ENCODE results near the gene CPM.
"Not testable (repeated sequence)": the region's sequence is repeated elsewhere in the genome, so short reads cannot be mapped to it uniquely, and the experiment has no call there.

CPM gene

DNA sequence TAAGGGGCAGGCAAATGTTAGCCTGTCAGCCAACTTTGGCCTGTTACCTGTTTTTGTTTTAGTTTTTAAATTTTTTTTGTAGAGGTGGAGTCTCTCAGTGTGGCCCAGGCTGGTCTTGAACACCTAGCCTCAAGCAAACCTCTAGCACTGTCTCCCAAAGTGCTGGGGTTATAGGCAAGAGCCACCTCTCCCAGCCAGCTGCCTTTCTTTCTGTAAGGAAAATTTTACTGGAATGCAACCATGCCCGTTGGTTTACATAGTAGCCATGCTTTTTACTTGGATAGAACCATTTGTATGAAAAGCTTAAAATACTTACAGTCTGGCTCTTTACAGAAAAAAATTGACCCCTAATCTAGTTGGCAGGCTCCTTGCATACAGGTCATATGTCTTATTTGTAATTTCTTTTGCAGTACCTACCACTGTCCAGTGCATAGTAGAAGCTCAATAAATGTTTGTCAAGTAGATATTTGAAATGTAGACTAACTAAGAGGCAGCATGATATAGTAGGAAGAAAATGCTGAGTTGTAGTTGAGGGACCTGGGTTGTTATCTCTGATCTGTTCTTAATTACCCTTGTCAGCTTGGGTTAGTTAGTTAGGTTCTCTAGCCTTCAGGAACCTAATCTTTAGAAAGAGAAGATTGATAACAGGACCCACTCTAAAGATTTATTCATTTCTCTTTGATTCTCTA is 120.3 kb downstream of the CPM start:
- H3K36me3 Mint-ChIP-seq, result peaks cover 26% of the 10 kb centered on the region
- H3K27ac Mint-ChIP-seq, result no peak overlapping the region
- H3K4me1 Mint-ChIP-seq, result peaks cover 42% of the 10 kb centered on the region
- H3K4me3 Mint-ChIP-seq, result no peak overlapping the region
- H3K27me3 Mint-ChIP-seq, result no peaks in the 10 kb centered on the region
- no peaks in the 10 kb centered on the region for H3K9me3 Mint-ChIP-seq
- ATAC-seq, result no peak

- H3K27me3 Mint-ChIP-seq, H3K9me3 Mint-ChIP-seq, ATAC-seq: not testable (repeated sequence)
- Mint-ChIP-seq H3K4me1 (peaks cover 42% of the 10 kb centered on the region), H3K36me3 (peaks cover 26% of the 10 kb centered on the region), H3K4me3 (peak overlapping the region; percentile 23), H3K27ac (peak overlapping the region; percentile 49)
Measured at GRCh38 chr12:68811573-68811972, 121.4 kb downstream of the CPM start.

- H3K27me3 Mint-ChIP-seq, ATAC-seq, H3K9me3 Mint-ChIP-seq: not testable (repeated sequence)
- Mint-ChIP-seq H3K4me3 (peak overlapping the region; percentile 50), H3K36me3 (peaks cover 21% of the 10 kb centered on the region), H3K27ac (peak overlapping the region; percentile 100), H3K4me1 (peaks cover 38% of the 10 kb centered on the region)
Measured at GRCh38 chr12:68810027-68810389, 123.0 kb downstream of the CPM start.

DNA sequence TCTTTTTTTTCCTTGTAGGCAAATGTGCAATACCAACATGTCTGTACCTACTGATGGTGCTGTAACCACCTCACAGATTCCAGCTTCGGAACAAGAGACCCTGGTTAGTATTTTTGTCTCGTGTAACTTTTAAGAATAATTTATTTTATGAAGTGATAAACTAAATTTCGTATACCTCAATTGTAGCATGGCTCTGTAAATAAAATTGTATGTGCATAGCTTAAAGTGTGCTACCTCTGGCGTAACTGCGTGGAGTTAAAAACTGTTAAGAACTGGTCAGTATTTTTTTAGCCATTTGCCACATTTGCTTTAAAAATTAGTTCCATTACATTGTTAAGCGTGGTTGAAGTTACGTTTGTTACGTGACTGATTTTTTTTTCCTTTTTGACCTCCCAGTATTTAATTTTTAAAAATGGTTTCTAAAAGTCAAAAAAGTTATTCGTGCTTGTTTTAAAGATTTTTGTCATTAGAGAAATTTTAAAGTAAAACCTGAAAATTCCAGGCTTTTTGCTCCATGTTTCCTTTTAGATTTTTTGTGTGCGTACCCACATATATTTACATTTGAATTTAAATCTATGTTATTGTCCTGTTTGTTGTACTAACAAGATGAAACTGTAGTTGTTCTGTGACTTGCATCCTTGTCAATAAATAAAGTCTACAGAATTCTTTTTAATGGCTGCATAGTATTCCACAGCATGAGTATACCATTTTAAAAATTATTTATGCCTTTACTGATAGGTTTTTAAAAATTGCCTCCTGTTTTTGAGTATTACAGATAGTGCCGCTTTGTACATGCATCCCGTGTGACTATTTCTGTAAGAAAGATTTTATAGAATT is 123.6 kb downstream of the CPM start:
- no peak for ATAC-seq

GRCh38 chr12:68808388-68809189 is 124.4 kb downstream of the CPM start:
- peak; percentile 81 for ATAC-seq
- Mint-ChIP-seq H3K4me1 (peaks cover 28% of the 10 kb centered on the region), H3K27me3 (no peaks in the 10 kb centered on the region), H3K27ac (peak overlapping the region; percentile 100), H3K4me3 (peak overlapping the region; percentile 89), H3K36me3 (peaks cover 13% of the 10 kb centered on the region), H3K9me3 (no peaks in the 10 kb centered on the region)

More for the DNA sequence above, 123.6 kb downstream of the CPM start:
- H3K27ac Mint-ChIP-seq, result peak overlapping the region; percentile 100
- no peaks in the 10 kb centered on the region for H3K27me3 Mint-ChIP-seq
- H3K9me3 Mint-ChIP-seq, result no peaks in the 10 kb centered on the region
- H3K36me3 Mint-ChIP-seq, result peaks cover 18% of the 10 kb centered on the region
- peak overlapping the region; percentile 89 for H3K4me3 Mint-ChIP-seq
- peaks cover 33% of the 10 kb centered on the region for H3K4me1 Mint-ChIP-seq

DNA sequence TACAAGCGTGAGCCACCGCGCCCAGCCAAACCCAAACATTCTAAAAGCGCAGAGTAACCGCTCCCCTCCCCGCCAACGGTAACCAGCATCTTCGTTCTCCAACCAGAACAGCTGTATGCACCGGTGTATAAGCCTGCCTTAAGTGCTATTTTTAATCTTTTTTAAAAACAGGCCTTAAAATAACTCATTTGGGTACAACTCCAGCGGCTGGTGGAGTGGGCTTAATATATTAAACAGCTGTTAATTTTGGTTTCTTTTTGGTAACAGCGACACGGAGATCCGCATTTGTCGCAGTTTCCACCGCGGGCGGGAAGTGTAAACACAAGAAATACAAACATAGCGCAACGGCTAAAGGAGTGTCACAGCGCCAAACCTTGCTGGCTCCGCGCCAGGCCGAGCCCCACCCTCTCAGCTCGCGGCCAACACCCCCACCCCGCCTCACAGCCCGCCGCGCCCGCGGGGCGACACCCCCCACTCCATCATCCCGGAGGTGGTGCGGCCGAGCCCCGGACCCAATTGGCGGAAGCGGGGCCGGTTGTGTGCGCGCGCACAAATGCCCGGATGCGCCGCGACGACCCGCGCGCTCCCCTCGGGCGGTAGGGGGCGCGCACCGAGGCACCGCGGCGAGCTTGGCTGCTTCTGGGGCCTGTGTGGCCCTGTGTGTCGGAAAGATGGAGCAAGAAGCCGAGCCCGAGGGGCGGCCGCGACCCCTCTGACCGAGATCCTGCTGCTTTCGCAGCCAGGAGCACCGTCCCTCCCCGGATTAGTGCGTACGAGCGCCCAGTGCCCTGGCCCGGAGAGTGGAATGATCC is 125.2 kb downstream of the CPM start, which contains the start of gene MDM2:
MDM2 (plus strand) TSS at position 602 of the 812 bp plus-strand sequence. CDS start 301 bp downstream, outside the sequence.
- Mint-ChIP-seq H3K36me3 (peaks cover 13% of the 10 kb centered on the region), H3K4me3 (peak within 1 kb of the TSS; percentile 89), H3K27me3 (no peaks in the 10 kb centered on the region), H3K9me3 (no peaks in the 10 kb centered on the region), H3K4me1 (peaks cover 22% of the 10 kb centered on the region), H3K27ac (peak within 1 kb of the TSS; percentile 100)
- ATAC-seq, result peak; percentile 95

- Mint-ChIP-seq H3K4me3 (peak overlapping the region; percentile 89), H3K27ac (peak overlapping the region; percentile 100), H3K36me3 (peaks cover 13% of the 10 kb centered on the region), H3K4me1 (peaks cover 16% of the 10 kb centered on the region)
- H3K9me3 Mint-ChIP-seq, ATAC-seq, H3K27me3 Mint-ChIP-seq: not testable (repeated sequence)
Measured at GRCh38 chr12:68807274-68807575, 125.7 kb downstream of the CPM start.

DNA sequence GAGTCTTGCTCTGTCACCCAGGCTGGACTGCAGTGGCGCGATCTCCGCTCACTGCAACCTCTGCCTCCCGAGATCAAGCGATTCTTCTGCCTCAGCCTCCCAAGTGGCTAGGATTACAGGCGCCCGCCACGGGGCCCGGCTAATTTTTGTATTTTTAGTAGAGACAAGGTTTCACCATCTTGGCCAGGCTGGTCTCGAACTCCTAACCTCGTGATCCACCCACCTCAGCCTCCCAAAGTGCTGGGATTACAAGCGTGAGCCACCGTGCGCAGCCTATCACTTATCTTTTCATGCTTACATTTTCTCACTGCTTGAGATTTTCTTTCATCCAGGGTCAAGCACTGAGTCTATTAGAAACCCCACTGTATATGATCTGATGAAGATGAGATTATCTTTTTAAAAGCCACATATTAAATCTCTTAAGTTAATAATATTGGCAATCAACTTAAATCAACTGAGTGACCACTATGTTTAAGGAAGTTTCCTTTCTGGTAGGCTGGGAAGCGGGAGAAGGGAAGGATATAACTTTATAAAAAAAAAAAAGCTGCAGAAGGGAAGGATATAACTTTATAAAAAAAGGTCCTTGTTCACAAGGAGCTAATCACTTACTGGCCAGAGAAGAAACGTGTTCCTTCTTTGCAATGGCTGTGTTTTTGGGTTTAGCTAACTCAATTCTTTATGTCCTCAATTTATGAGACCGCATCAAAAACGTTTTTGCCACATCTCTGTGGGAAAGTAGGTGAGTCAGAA is 126.3 kb downstream of the CPM start:
- Mint-ChIP-seq H3K4me3 (peak overlapping the region; percentile 89), H3K27me3 (no peaks in the 10 kb centered on the region), H3K9me3 (no peaks in the 10 kb centered on the region), H3K27ac (peak overlapping the region; percentile 100), H3K4me1 (peaks cover 11% of the 10 kb centered on the region), H3K36me3 (peaks cover 13% of the 10 kb centered on the region)
- ATAC-seq, result no peak

DNA sequence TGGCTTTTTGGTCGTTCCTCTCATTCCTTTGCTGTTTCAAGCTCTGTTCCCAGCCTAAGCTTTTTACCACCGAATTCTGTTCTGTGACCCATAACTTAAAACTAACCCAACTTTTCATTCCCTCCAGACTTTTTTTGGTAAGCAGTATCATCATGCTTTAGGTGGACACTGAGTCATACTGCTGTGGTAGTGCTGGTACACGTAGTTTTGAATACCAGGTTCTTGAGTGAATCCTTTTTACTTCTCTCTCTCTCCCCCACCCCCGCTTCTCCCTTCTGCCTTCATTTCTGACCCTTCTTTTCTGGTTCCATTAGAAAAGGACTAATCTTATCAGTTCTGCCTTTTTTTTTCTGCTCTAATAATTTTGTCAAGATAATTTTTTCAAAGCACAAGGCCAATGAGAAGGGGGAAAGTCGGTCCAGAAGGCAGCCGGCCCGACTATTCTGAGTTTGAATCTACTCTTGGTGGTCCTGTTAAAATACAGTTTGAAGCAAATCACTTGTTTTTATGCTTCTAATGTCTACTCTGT is 127.3 kb downstream of the CPM start:
- no peak overlapping the region for H3K4me3 Mint-ChIP-seq
- no peaks in the 10 kb centered on the region for H3K9me3 Mint-ChIP-seq
- ATAC-seq, result no peak
- no peak overlapping the region for H3K27ac Mint-ChIP-seq
- peaks cover under 1% of the 10 kb centered on the region for H3K4me1 Mint-ChIP-seq
- H3K36me3 Mint-ChIP-seq, result peaks cover 8% of the 10 kb centered on the region
- H3K27me3 Mint-ChIP-seq, result no peaks in the 10 kb centered on the region

DNA sequence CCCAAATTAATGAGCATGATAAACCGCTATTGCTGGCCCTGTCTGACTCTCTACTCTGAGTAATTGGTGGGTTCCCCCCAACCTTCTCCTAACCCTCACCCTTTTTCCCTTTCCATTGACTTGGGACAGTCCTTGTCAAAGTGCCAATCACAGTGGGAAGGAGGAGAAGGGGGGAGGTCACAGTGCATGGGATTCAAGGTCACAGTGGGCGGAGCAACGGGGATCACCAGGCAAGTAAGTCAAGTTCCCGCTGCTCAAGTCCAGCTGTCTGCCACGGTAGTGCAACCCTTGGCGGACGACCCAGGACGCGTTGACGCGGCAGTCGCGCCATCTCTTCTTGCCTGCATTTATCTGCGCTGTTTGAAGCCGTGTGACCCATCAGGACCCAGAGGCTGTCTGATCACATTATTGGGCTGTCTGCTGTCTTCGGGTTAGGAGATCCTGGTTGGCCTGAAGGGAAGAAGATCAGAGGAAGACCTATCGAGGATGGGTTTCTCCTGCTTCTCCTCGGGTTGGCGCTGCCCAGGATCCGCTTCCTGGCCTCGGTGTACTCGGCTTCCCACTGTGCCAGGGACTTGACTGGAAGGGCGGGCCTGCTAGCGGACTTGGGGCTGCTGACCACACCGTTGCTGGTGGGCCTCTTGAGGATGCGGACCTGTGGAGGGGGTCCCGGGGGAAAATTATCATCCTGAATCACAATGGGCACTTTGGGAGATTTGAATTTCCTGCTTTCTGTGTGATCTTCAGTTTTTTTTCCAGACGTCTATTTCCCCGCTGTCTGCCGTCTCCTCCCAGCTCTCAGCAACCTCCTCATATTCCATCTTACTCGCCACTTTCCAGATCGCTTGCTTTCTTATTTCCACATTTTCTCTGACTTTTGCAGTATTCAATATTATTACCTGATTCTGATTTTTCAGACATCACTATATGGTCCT is 128.0 kb downstream of the CPM start:
- Mint-ChIP-seq H3K27ac (no peak overlapping the region), H3K4me1 (no peaks in the 10 kb centered on the region), H3K4me3 (no peak overlapping the region), H3K36me3 (peaks cover 4% of the 10 kb centered on the region), H3K27me3 (no peaks in the 10 kb centered on the region), H3K9me3 (no peaks in the 10 kb centered on the region)
- ATAC-seq, result no peak

GRCh38 chr12:68803948-68804656 is 128.9 kb downstream of the CPM start:
- no peaks in the 10 kb centered on the region for H3K36me3 Mint-ChIP-seq
- ATAC-seq, result no peak
- no peaks in the 10 kb centered on the region for H3K27me3 Mint-ChIP-seq
- no peak overlapping the region for H3K4me3 Mint-ChIP-seq
- H3K4me1 Mint-ChIP-seq, result no peaks in the 10 kb centered on the region
- no peak overlapping the region for H3K27ac Mint-ChIP-seq
- no peaks in the 10 kb centered on the region for H3K9me3 Mint-ChIP-seq

GRCh38 chr12:68802911-68803651 is 129.9 kb downstream of the CPM start:
- H3K4me3 Mint-ChIP-seq, H3K36me3 Mint-ChIP-seq: not testable (repeated sequence)

More at GRCh38 chr12:68802911-68803651, 129.9 kb downstream of the CPM start:
- not testable (repeated sequence) for H3K27ac Mint-ChIP-seq, H3K4me1 Mint-ChIP-seq, H3K9me3 Mint-ChIP-seq, H3K27me3 Mint-ChIP-seq, ATAC-seq
